ENCODE measurements around the gene SOX5. TPM values are rescaled to one million over a fixed set of nuclear protein-coding genes. Genes with fewer than 3 reads are reported as not detected.

The SOX5 gene
- total RNA-seq, 1 experiment from 2014 or later, result 3.1 TPM

DNA sequence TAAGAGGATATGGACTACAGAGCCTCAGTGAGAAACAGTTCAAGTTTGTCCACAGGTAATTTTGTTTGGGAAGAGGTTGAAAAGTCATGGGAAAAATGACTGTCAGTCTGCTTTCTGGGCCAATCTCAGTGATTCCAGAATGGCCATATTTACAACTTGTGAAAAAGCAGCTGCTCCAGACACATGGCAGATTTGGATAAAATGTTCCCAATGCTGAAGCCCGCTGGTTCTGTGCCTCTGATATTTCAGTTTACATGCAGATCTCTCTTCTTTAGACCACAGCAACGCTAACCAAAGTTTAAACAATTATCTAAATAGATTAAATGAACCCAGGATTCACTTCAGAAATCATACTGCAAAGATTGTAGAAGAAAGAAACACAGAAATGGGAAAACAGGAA is 222.8 kb downstream of the SOX5 start:
- H4K20me1 ChIP-seq (ENCODE audit: control insufficient read depth, insufficient read depth, insufficient read length), result no peaks in the 10 kb centered on the region
- no peak overlapping the region for H3K27ac Mint-ChIP-seq

More for the DNA sequence above, 222.8 kb downstream of the SOX5 start:
- no peak overlapping the region for H2AFZ ChIP-seq (ENCODE audit: low read length)
- no peak overlapping the region for H3K9ac ChIP-seq (ENCODE audit: extremely low read depth, insufficient read length, low read length)
- no peak overlapping the region for H2BK20ac ChIP-seq (ENCODE audit: low read depth, low read length, poor library complexity, severe bottlenecking)
- H2AK5ac ChIP-seq (ENCODE audit: insufficient read length, low read length), result no peak overlapping the region
- H3K9me3 Mint-ChIP-seq, result no peaks in the 10 kb centered on the region
- WGBS (ENCODE audit: extremely low coverage, insufficient read length, low lambda C conversion rate), result no CpG with 5 or more reads among the region's 2 CpGs
- H2BK120ac ChIP-seq (ENCODE audit: low read depth, low read length, poor library complexity, severe bottlenecking), result no peak overlapping the region
- no peak overlapping the region for H2BK12ac ChIP-seq (ENCODE audit: insufficient read length, low read depth, low read length)
- H4K5ac ChIP-seq (ENCODE audit: insufficient read length, low read depth, low read length), result no peak overlapping the region
- H3K4me3 Mint-ChIP-seq, result no peak overlapping the region
- H3K79me1 ChIP-seq (ENCODE audit: insufficient read depth, low read depth, low read length, poor library complexity, severe bottlenecking), result no peaks in the 10 kb centered on the region
- no peak overlapping the region for H2BK5ac ChIP-seq (ENCODE audit: insufficient read length, low read length)
- no peaks in the 10 kb centered on the region for H3K4me1 ChIP-seq (ENCODE audit: insufficient read depth, low read length)
- no peak overlapping the region for H2BK15ac ChIP-seq (ENCODE audit: low read depth, low read length)
- no peaks in the 10 kb centered on the region; a peak in 1 of 4 replicates for H3K4me1 Mint-ChIP-seq
- TF ChIP-seq, protein P1, sequence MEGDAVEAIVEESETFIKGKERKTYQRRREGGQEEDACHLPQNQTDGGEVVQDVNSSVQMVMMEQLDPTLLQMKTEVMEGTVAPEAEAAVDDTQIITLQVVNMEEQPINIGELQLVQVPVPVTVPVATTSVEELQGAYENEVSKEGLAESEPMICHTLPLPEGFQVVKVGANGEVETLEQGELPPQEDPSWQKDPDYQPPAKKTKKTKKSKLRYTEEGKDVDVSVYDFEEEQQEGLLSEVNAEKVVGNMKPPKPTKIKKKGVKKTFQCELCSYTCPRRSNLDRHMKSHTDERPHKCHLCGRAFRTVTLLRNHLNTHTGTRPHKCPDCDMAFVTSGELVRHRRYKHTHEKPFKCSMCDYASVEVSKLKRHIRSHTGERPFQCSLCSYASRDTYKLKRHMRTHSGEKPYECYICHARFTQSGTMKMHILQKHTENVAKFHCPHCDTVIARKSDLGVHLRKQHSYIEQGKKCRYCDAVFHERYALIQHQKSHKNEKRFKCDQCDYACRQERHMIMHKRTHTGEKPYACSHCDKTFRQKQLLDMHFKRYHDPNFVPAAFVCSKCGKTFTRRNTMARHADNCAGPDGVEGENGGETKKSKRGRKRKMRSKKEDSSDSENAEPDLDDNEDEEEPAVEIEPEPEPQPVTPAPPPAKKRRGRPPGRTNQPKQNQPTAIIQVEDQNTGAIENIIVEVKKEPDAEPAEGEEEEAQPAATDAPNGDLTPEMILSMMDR (conservative IDR thresholded peaks at IDR 0.05), result no peak
- H3K18ac ChIP-seq (ENCODE audit: insufficient read length, low read depth, low read length), result no peak overlapping the region
- H3K79me2 ChIP-seq (ENCODE audit: insufficient read depth, low read length), result no peaks in the 10 kb centered on the region
- no peak for DNase-seq
- no peak overlapping the region for H3K23ac ChIP-seq (ENCODE audit: insufficient read length, low read depth, low read length)
- H3K36me3 Mint-ChIP-seq (ENCODE audit: insufficient read depth in 1 of 3, low read depth in 3 of 3), result no peaks in the 10 kb centered on the region
- no peaks in the 10 kb centered on the region for H3K27me3 ChIP-seq (ENCODE audit: insufficient read depth, low read length)
- no peaks in the 10 kb centered on the region for H3K27me3 Mint-ChIP-seq (ENCODE audit: low read depth)
- no peak overlapping the region for H3T11ph ChIP-seq (ENCODE audit: low read length)
- no peaks in the 10 kb centered on the region for H3K23me2 ChIP-seq (ENCODE audit: insufficient read length, low read depth, low read length, poor library complexity, severe bottlenecking)
- H4K8ac ChIP-seq (replicated peaks; ENCODE audit: insufficient read length, low read depth, low read length), result no peak overlapping the region
- no peak overlapping the region for H3K4ac ChIP-seq (ENCODE audit: low read depth, low read length)
- H3K9me3 ChIP-seq (ENCODE audit: control insufficient read depth, low read depth, low read length), result no peaks in the 10 kb centered on the region
- no peak overlapping the region for H3K14ac ChIP-seq (ENCODE audit: insufficient read depth, low read length)
- no peak overlapping the region for H3K4me2 ChIP-seq (ENCODE audit: insufficient read depth, insufficient read length, low read length)
- H3K56ac ChIP-seq (ENCODE audit: insufficient read length, low read depth, low read length), result no peak overlapping the region
- H3K27ac ChIP-seq (ENCODE audit: insufficient read length, low read depth, low read length), result no peak overlapping the region
- no peak overlapping the region for H4K91ac ChIP-seq (ENCODE audit: insufficient read length, low read depth, low read length)

All from H9 (cell line).